Middle frontal gyrus (tissue), 1 donor: ENCODE measurements around the gene KIF21A.
"Not testable (repeated sequence)": the region's sequence is repeated elsewhere in the genome, so short reads cannot be mapped to it uniquely, and the experiment has no call there.

Experiments used
- DNase-seq: peaks from one replicate; pipeline ENCODE4 v3.0.0-alpha.2; 2015; ENCODE audit warnings: low spot score; ENCODE audit errors: extremely low spot score

KIF21A gene

DNA sequence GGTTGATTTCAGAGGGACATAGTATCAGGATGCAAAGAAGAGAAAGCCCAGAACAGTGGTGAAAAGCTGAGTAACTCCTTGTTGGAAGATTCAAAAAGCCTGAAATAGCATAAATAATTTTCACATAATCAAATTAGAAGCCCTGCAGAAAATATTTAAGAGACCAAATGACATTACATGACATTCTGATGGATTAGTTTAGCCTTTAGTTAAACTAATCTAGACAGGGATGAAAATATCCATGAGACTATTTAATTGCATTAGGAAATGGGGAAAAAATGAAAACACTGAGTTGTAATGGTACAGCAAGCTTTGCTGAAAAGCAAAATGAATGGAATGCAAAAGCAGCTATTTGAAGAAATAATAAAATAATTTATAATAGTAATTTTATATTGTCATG lies 91.8 kb downstream of the KIF21A start:
- no peak for DNase-seq

GRCh38 chr12:39348941-39349626 lies 93.8 kb downstream of the KIF21A start:
- DNase-seq: no peak

GRCh38 chr12:39348523-39348922 lies 94.4 kb downstream of the KIF21A start:
- DNase-seq: no peak

DNA sequence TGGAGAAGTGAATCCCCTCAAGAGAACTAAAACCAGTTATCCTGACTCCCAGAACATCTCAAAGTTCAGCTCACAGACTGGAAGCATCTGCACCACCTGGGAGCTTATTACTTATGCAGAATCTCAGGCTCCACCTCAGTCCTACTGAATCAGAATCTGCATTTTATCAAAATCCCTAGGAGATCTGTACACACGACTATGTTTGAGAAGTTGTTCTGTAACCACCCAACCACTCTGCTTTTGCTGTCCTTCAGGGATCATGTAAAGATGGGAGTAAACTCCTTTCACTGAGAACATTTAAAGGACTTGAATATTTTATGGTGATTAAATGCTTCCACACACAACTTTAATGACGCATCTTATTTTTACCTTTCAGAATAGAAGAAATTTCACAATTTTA lies 98.0 kb downstream of the KIF21A start:
- DNase-seq: no peak

- DNase-seq: no peak
Observed at GRCh38 chr12:39343665-39344064, 99.3 kb downstream of the KIF21A start.

DNA sequence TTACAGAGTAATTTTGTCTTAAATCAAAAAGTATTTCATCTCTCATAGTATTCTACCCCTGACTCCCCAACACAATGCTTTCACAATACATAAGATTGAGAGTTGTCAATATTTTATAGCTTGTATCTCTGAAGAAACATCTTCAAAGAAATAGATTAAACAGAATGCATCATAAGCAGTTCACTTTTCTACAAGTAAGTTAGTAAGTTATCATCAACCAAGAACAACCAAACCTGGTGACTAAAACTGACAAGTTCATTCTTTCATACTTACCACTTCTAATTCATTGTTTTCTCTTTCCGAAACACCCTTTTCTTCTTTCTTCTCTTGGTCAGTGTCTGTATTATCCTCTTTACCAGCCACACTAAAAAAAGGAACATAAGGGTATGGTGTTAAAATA lies 101.2 kb downstream of the KIF21A start:
- DNase-seq: no peak

DNA sequence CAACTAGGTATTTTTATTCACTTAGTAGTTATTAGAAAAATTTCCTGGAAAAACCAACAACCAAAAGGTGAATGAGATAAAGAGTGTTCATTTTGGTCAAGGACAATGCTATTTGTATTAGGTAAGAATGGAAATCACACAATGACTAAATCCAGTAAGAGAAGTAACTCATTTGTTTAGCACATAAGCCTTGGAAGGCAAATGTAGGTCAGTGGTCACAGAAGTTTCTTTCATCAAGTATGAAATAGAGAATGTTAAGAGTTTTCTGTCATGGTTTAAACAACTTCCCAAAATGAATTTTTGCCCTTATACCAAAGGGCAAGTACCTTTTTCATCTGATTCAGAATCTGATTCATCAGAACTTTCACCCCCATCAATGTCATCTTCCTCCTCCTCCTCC lies 101.7 kb downstream of the KIF21A start:
- DNase-seq: no peak

- no peak for DNase-seq
Observed at GRCh38 chr12:39332661-39333175, 110.2 kb downstream of the KIF21A start.

- DNase-seq: no peak
Observed at GRCh38 chr12:39331539-39332261, 111.2 kb downstream of the KIF21A start.

GRCh38 chr12:39329876-39330275 lies 113.0 kb downstream of the KIF21A start:
- DNase-seq: no peak

- no peak for DNase-seq
Observed at GRCh38 chr12:39329018-39329417, 113.9 kb downstream of the KIF21A start.

GRCh38 chr12:39327965-39328364 lies 115.0 kb downstream of the KIF21A start:
- no peak for DNase-seq

DNA sequence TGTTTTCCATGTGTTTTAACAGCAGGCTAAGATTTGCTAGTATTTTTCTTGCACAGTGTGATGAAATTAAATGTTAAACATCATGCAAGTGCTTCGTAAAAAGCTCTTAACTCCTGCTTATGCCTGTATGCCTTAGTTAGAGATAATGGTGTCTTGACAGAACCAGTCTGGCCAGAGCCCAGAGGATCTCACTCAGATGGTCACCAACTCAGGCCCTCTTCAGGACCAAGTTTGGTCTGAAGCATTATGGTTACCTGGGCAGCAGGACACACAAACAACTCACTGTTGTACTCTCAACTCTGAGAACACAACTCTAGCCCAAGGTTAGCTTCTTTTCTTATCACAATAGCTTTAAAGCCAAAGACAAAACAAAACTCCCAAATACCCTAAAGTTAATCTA lies 115.4 kb downstream of the KIF21A start:
- DNase-seq: no peak

DNA sequence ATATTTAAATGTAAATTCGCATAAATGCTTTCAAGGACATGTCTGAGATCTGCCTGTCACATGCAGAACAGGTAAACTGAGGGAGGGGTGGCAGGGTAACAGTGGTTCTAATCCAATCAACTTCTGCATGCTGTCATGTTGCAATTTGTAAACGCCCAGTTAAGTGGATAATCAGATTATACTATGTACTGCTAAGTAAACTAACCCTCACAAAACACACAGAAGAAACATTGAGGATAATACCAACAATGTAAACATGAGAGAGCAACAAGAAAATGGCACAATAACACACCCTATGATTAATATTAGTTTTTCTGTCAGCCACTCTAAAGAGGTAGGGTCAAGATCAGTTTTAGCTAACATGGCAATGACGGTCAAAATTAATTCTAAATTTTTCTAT lies 123.7 kb downstream of the KIF21A start:
- DNase-seq: no peak

- DNase-seq: no peak
Observed at GRCh38 chr12:39314547-39314946, 128.4 kb downstream of the KIF21A start.

- no peak for DNase-seq
Observed at GRCh38 chr12:39309516-39309915, 133.4 kb downstream of the KIF21A start.

GRCh38 chr12:39301422-39301821 lies 141.5 kb downstream of the KIF21A start:
- DNase-seq: no peak

GRCh38 chr12:39300799-39301198 lies 142.1 kb downstream of the KIF21A start:
- DNase-seq: no peak

DNA sequence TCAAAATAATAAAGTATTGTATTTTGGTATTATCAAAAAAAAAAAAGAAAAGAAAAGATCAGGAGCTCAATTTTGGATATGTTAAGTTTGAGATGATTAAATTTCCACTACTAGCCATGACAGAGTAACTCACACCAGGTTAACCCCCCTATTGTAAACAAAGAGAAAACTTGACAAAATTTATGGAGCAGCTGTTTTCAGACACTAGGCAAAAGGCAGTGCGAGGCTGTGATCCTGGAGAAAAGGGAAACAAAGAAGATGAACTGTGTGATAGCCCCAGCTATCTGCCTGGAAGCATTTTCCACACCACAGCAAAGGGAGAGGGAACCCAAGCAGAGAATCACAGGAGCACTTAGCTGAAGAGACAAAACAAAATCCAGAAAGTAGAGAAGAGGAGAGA lies 145.0 kb downstream of the KIF21A start:
- DNase-seq: no peak

DNA sequence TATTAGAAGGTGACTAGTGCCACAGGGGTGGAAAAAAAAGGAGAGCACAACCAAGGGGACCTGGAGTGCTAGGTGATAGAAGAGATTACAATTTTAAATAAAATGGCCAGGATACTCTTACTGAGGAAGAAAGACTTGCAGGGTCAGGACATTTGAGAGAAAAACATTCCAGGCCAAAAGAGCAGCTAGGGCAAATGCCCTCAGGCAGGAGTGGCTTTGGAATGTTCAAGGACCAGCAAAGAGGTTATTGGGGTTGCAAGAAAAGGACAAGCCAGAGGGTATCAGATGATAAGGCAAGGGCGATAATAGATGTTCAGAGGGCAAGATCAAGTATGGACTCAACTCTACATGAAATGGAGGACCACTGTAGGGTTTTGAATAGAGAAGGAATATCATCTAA lies 146.4 kb downstream of the KIF21A start:
- DNase-seq: no peak

GRCh38 chr12:39295593-39295992 lies 147.3 kb downstream of the KIF21A start:
- DNase-seq: not testable (repeated sequence)

- DNase-seq: no peak
Observed at GRCh38 chr12:39294715-39295114, 148.2 kb downstream of the KIF21A start.

GRCh38 chr12:39292125-39292630 lies 150.7 kb downstream of the KIF21A start:
- DNase-seq: no peak
